Right lobe of liver (tissue), 6 donors: Measurements from ENCODE around the gene CXCL12. TPM values are rescaled to one million over a fixed set of nuclear protein-coding genes. Genes with fewer than 3 reads are reported as not detected.
A peak's percentile ranks its signal among the peaks of the same experiment; 100 is the strongest.

ENCODE experiments used
- ATAC-seq, 4 donors: fragments of 200-7000 bp; cut with Tn5 transposase; one replicate each; pipeline ENCODE4 v1.9.1; 2020; ENCODE audit warnings: mild to moderate bottlenecking in 4 of 4, moderate library complexity in 4 of 4
- DNase-seq, 3 donors: peaks; one replicate each; pipeline ENCODE4 v3.0.0-alpha.2; 2020
- H3K27ac ChIP-seq, 3 donors: fragments of 200-600 bp; one replicate each; pipeline ENCODE4 v1.8.0; 2022
- H3K27me3 ChIP-seq, 2 donors: fragments of 200-600 bp; one replicate each; pipeline ENCODE4 v1.8.0; 2022
- H3K36me3 ChIP-seq, 4 donors: fragments of 200-600 bp; sonication (generic) in 1 of 4; one replicate each; pipeline versions ENCODE4 v1.5.1 to v1.8.0; 2017 to 2022; ENCODE audit warnings: control low read depth in 1 of 4
- H3K4me1 ChIP-seq, 4 donors: fragments of 200-600 bp; sonication (generic) in 1 of 4; one replicate each; pipeline versions ENCODE4 v1.5.1 to v1.8.0; 2017 to 2022; ENCODE audit warnings: control low read depth in 1 of 4
- H3K4me3 ChIP-seq, 3 donors: fragments of 200-600 bp; one replicate each; pipeline ENCODE4 v1.8.0; 2022
- H3K9me3 ChIP-seq, 4 donors: fragments of 200-600 bp; sonication (generic) in 1 of 4; one replicate each; pipeline versions ENCODE4 v1.5.1 to v1.8.0; 2017 to 2022; ENCODE audit warnings: control low read depth in 1 of 4
- CTCF ChIP-seq, 4 donors: fragments of 200-600 bp in 3 of 4; fragments of 450-650 bp in 1 of 4; IDR thresholded peaks; one replicate each; pipeline versions ENCODE4 v1.5.1 to v1.8.0; 2016 to 2022; ENCODE audit warnings: antibody characterized with exemption in 4 of 4, mild to moderate bottlenecking in 2 of 4
- POLR2A ChIP-seq: fragments of 450-650 bp; IDR thresholded peaks from one replicate; pipeline ENCODE4 v1.6.1; 2017; ENCODE audit warnings: antibody characterized with exemption, mild to moderate bottlenecking
- WGBS: methylation state at CpG from one replicate; pipeline ENCODE4 v1.1.6; 2018; ENCODE audit warnings: low coverage, low lambda C conversion rate; ENCODE audit not compliant: insufficient coverage; ENCODE audit errors: missing lambda C conversion rate; 5-methylcytosine and 5-hydroxymethylcytosine counted together
- intact Hi-C, 2 donors: fragments of 100-400 bp; cut with DNase I; formaldehyde crosslinking; loops; one replicate each; pipeline versions ENCODE4 v1.11.2 to v1.14.1; 2022
- total RNA-seq, 6 experiments: library from RNA; depleted of rRNA in 2 of 6; stranded (reverse); fragments of >200 nt in 2 of 6; fragmentation: NEBNext Ultra II Directional in 3 of 6; extraction: Animal tissue kit (Norgen Biotek cat#: 25700) in 3 of 6; gene quantifications; one replicate each; pipeline versions ENCODE4 v1.1.0 to v1.2.4, GENCODE V29; 2016 to 2023
- donor health status: DM: no; HTN: yes; CAD: no.
- donor health status: DM: no; HTN: no; CAD: no.
- donor health status: DM: no; HTN: no; CAD: no.
- donor health status: DM: no; HTN: yes; CAD: no.
- donor health status: DM: no; HTN: yes; CAD: no.

CXCL12 gene
- total RNA-seq, 6 experiments from 2014 or later = 17.5 to 116 (median 65.3) TPM

- DNase-seq (peak in 2 of 3 donors; percentile 51 to 59), ATAC-seq (no peak)
- Histone ChIP-seq H3K9me3 (no peaks in the 10 kb centered on the region), H3K27me3 (no peaks in the 10 kb centered on the region), H3K4me1 (peaks cover 0 to 22% (median 0%) of the 10 kb centered on the region in 4 donors), H3K4me3 (peak overlapping the region in 2 of 3 donors; percentile 47 to 56), H3K36me3 (no peaks in the 10 kb centered on the region), H3K27ac (peak overlapping the region; percentile 4 to 53 (median 34))
- no peak for TF ChIP-seq POLR2A
- no peak for TF ChIP-seq CTCF (IDR thresholded peaks at IDR 0.05)
- WGBS = 34% methylated on average over 26 of the region's 50 CpGs
- intact Hi-C loops = loop anchor here (5.0 to 10.0 kb wide), 3 partner anchors 469 to 711 kb away; no protein-coding TSS in a partner anchor
These were observed 972 bp upstream of the CXCL12 start for GRCh38 chr10:44385696-44386441.

- DNase-seq (peak in 1 of 3 donors; percentile 58), ATAC-seq (peak in 3 of 4 donors; percentile 6 to 33 (median 17))
- intact Hi-C loops = loop anchor here (5.0 to 10.0 kb wide), 3 partner anchors 470 to 710 kb away; no protein-coding TSS in a partner anchor
- Histone ChIP-seq H3K4me3 (peak overlapping the region; percentile 35 to 56 (median 47)), H3K9me3 (no peaks in the 10 kb centered on the region), H3K27me3 (no peaks in the 10 kb centered on the region), H3K27ac (peak overlapping the region in 2 of 3 donors; percentile 51 to 53), H3K4me1 (peaks cover 0 to 11% (median 0%) of the 10 kb centered on the region in 4 donors), H3K36me3 (no peaks in the 10 kb centered on the region)
- TF ChIP-seq CTCF (IDR thresholded peaks at IDR 0.05) (no peak), POLR2A (no peak)
- WGBS = 0% methylated on average over 11 of the region's 48 CpGs
These were observed 284 bp downstream of the CXCL12 start for GRCh38 chr10:44384601-44385025.

GRCh38 chr10:44383749-44384600 is 922 bp downstream of the CXCL12 start:
- no peaks in the 10 kb centered on the region for H3K9me3 ChIP-seq
- no peak for DNase-seq
- no peaks in the 10 kb centered on the region for H3K27me3 ChIP-seq
- peak in 3 of 4 donors; percentile 4 to 19 (median 17) for ATAC-seq
- WGBS = 6% methylated on average over 24 of the region's 63 CpGs
- peak overlapping the region in 2 of 3 donors; percentile 51 to 53 for H3K27ac ChIP-seq
- intact Hi-C loops = loop anchor here in 1 of 2 donors (10.0 kb wide), 2 partner anchors 471 to 709 kb away; no protein-coding TSS in a partner anchor
- H3K4me3 ChIP-seq = peak overlapping the region; percentile 35 to 56 (median 47)
- peaks cover 0 to 6% (median 0%) of the 10 kb centered on the region in 4 donors for H3K4me1 ChIP-seq
- no peaks in the 10 kb centered on the region for H3K36me3 ChIP-seq
- TF ChIP-seq POLR2A (no peak), CTCF (IDR thresholded peaks at IDR 0.05) (no peak)

GRCh38 chr10:44382981-44383748 is 1.7 kb downstream of the CXCL12 start:
- DNase-seq = no peak

More at GRCh38 chr10:44382981-44383748, 1.7 kb downstream of the CXCL12 start:
- Histone ChIP-seq H3K27me3 (no peaks in the 10 kb centered on the region), H3K4me1 (peaks cover 0 to 2% (median 0%) of the 10 kb centered on the region in 4 donors), H3K4me3 (peak overlapping the region; percentile 35 to 56 (median 47)), H3K27ac (peak overlapping the region in 1 of 3 donors; percentile 53), H3K9me3 (no peaks in the 10 kb centered on the region), H3K36me3 (no peaks in the 10 kb centered on the region)
- 41% methylated on average over 6 of the region's 15 CpGs for WGBS
- intact Hi-C loops = loop anchor here in 1 of 2 donors (10.0 kb wide), 2 partner anchors 472 to 708 kb away; no protein-coding TSS in a partner anchor
- no peak for TF ChIP-seq CTCF (IDR thresholded peaks at IDR 0.05)
- no peak for TF ChIP-seq POLR2A
- ATAC-seq = no peak
